Measurements from ENCODE around the gene FARP1.
A peak's percentile ranks its signal among the peaks of the same experiment; 100 is the strongest.

FARP1 gene

DNA sequence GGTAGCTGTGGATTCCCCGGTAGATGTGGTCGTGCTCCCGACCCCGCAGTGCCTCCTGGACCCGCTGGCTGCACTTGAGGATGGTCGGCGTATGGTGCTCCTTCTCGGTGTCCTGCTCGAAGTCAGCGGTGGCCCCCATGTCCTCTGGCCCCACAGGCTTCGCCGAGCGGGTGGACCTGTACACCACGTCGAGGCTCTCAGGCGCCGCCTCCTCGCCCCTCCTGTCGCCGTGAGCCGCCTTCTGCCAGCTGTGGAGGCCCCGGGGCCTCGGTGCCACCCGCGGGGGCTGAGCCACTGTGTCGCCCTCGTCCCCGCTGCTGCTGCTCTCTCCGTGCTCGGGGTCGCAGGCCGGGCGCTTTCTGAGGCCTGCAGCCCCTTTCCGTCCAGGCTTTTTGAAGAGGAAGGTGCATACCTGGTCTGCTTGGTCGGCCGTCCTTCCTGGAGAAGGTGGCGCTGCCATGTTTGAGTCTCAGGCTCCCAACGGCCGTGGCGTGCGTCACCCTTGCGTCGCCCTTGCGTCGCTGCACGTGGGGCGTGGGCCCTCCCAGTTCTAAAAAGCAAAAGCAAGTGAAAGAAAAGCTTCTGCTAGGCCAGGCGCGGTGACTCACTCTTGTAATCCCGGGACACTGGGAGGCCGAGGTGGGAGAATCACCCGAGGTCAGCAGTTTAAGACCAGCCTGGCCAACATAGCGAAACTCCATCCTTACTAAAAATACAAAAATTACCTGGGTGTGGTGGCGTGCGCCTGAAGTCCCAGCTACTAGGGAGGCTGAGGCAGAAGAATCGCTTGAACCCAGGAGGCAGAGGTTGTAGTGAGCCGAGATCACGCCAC, 34.1 kb downstream of the FARP1 start, which contains the start of gene RNF113B:
Gene RNF113B, minus strand, starts transcription at position 493 of the 832 bp plus-strand sequence. Its CDS starts 33 bp downstream, at position 460.
- no peak for DNase-seq

DNA sequence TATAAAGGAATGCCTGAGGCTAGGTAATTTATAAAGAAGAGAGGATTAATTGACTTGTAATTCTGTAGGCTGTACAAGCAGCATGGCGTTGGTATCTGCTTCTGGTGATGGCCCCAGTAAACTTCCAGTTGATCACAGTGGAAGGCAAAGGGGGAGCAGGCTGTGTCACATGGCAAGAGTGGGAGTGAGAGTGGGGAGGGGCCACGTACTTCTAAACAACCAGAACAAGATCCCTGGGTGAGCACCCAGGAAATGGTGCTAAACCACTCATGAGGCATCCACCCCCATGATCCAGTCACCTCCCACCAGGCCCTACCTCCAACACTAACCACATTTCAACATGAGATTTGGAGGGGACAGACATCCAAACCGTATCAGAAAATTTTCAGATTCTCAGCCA, 37.2 kb downstream of the FARP1 start:
- no peak for DNase-seq

DNA sequence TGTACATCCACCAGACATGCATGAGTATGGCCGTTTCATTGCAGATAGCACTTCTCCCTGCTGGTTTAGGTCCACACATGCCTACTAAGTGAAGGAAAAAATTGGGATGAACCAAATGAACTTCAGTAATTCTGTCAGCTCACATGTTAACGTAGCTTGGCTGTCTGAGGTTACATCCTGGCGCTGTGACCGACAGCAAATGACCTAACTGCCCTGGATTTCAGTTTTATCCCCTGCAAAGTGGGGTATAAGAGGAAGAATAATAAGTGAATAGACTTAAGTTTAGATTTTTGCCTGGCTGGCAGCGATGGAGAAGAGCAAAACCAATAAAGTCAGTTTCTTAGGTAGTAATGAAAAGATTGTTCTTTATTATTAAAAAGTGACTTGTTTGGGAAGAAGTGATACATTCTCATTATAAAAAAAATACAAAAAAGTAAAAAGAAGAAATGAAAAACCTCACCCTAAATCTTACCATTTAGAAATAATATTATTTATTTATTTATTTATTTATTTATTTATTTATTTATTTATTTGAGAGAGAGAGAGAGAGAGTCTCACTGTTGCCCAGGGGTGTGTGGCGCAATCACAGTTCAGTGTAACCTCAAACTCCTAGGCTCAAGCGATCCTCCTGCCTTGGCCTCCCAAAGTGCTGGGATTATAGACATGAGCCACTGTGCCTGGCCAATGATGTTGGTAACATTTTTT, 38.4 kb downstream of the FARP1 start:
- no peak for DNase-seq

DNA sequence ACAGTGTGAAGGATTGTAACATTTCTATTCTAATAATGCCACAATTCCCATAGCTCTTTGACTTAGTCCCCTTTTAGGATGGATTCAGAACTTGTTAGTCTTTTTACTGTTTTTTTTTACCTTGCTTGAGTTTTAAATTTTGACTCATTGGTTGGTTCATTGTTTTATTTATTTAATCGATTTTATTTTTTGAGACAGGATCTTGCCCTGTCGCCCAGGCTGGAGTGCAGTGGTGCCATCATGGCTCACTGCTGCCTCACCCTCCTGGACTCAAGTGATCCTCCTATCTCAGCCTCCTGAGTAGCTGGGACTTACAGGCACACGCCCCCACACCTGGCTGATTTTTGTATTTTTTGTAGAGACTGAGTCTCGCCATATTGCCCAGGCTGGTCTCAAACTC, 39.3 kb downstream of the FARP1 start:
- DNase-seq, result no peak

DNA sequence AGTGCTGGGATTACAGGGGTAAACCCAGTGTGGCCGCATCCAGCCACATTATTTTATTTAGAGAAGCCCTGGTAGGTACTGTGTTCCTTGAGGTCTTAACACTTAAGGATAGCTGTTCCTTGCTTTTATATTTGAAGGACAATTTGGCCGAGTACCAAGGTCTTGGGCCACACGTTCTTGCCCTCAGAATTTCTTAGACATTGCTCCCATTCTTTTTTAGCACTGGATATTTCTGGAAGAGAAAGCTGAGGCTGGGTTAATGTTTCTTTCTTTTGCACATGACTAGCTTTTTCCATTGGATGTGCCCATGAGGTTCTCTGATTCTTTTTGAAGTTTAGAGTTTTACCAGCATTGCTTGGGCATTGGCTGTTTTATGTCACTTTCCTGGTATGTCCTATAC, 39.7 kb downstream of the FARP1 start:
- DNase-seq, result no peak

DNA sequence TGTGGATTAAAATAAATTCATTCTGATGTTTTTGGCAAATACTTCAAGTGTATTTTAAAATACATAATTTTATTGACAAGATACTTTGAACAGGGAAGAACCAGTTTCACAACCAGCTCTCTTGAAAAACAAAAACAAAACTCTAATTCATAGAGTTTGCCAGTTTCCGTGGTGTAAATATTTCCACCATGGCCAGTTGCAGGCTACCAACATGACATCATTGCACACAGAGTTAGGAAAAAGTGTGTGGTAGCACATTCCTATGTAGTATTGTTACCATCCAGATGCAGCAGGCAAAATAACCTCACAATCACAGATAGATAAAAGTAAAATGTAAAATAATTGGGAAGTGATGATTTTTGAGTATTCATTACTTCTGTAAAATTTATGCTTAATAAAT, 41.9 kb downstream of the FARP1 start:
- no peak for DNase-seq

GRCh38 chr13:98187155-98187964, 44.5 kb downstream of the FARP1 start:
- DNase-seq, result peak; percentile 18

DNA sequence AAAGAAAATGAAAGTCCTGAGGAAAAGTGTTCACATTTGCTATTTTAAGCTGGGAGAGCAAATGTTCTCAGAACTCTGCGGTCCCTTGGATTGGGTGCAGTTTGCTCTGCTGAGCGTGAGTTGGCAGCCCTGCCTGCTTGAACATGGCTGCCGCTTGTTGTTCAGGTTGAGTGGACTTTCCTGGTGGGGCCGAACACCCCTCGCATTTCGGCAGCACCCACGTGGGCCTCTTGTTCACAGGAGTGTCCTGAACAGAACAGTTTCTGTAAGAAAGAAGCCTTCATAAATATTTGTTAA, 45.0 kb downstream of the FARP1 start:
- no peak for DNase-seq

DNA sequence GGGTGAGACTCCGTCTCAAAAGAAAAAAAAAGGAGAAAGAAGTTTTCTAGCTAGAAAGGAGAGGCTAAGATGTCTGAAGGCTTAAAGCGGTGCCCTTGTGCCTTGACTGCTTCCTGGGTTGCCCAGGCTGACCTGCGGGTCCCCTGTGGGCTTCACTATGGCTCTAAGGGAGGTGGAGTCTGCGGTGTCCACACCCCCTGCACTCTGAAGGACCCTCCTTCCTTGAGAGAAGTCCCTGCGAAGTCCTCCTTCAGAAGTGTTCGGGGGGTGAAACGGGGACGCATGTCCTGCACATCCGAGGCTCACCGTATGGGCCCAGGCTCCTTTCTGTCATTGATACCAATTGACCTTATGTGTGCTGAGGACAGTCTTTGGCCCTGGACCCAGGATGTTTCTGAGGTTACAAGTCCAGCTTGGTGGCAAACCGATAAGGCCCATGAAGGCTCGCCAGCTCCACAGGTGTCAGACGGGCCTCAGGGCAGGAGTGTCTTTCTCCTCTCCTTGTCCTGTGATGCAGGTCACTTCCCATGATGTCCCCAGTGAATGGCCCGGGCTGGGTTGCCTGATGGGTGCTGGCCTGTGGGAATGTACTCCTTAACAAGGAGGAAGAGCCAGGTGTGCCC, 45.8 kb downstream of the FARP1 start:
- DNase-seq, result no peak

DNA sequence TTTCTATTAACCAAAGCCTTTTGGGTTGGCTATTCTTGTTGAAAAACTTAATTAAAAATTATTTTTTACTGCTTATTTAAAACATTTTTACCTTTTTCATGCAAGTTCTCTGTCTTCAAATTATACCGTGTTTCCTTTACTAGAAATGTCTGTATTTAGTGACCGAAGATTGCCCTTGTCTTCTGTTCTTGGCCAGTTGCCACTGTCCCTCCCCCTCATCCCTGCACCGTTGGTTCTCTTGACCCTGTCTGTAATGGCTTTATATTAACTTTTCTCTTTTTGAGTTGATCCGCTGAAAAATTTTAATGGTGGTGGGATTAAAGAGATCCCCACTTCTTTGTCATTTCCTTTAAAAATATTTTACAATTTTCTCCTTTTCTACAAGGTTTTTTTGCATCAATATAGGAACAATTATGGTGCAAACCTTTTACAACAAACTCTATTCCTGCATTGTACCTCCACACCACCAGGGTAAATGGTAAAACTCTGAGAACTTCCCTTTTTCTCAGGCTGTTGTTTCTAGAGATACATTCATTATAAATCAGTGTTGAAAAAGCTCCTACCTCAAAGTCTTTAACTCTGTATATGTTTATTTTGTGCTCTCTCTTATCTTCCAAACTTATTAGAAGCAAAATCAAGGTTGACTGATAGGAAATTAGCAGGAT, 47.1 kb downstream of the FARP1 start:
- peak; percentile 25 for DNase-seq

DNA sequence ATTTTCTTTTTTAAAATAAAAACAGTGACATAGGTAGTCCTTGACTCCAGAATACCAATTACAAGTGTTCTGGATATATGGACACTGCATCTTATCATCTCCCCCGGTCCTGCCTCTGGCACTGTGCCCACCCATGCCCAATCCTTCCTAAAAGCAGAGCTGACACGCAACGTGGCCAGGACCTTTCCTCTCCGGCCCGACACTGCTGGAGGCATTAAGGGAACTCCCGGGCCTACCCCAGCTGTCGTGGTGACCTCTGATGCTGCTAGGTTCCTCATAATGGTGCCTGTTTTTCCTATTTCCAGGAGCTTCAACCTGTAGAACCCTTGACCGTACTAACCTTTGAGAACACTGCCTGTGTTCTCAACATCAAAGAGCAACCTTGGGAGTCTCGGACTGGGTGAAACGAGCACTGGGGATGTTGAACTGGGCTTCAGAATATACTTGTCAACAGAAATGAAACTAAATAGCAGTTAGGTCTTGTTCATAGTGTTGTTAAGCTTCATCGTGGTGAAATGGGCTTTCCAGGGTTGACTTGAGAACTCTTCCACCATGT, 48.1 kb downstream of the FARP1 start:
- DNase-seq, result no peak

DNA sequence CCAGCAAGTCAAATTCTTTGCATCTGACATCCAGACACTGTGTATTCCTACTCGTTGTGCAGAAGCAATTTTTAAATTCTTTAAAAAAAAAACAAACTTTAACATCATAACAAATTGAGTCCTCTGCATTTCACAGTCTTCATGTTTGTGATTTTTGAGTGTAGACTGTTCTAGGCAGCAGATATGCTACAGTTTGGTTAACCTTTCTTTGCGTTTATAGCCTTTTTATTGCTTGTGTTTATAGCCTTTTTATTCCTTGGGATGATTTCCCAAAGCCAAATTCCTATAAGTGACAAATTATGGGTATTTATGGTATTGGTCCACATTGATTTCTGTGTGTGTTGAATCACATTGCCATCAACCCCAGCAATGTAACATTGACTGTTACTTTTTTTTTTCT, 49.1 kb downstream of the FARP1 start:
- no peak for DNase-seq

GRCh38 chr13:98195054-98195791, 52.3 kb downstream of the FARP1 start:
- DNase-seq, result no peak

DNA sequence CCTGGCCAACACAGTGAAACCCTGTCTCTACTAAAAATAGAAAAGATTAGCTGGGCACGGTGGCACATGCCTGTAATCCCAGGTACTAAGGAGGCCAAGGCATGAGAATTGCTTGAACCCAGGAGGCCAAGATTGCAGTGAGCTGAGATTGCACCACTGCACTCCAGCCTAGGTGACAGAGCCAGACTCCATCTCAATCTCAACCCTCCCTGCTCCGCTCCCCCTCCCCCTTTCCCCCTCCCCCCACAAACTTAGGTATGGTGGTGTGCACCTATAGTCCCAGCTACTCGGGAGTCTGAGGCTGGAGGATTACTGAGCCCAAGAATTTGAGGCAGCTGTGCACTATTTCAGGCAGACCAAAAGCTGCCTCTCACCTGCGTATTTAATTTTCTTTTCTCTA, 55.8 kb downstream of the FARP1 start:
- no peak for DNase-seq

DNA sequence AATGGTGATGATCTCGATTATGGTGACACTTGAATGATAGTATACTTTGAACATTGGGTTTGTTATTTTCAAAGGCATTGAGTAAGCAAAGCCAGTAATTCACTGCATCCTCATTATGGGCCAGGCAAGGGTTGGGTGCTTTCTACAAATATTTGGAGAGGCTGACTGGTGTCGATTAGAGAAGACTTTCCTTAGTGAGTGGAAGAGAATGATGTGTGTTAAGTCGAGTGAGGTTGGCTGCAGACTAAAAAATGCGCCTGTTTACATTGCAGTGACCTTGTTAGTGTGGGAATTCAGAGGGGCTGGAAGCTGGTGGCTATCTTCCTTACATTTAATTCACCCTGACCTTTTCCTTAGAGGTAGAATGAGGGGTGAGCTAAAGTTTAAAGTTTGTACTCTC, 56.6 kb downstream of the FARP1 start:
- DNase-seq, result no peak

GRCh38 chr13:98200211-98200878, 57.5 kb downstream of the FARP1 start:
- DNase-seq, result no peak

DNA sequence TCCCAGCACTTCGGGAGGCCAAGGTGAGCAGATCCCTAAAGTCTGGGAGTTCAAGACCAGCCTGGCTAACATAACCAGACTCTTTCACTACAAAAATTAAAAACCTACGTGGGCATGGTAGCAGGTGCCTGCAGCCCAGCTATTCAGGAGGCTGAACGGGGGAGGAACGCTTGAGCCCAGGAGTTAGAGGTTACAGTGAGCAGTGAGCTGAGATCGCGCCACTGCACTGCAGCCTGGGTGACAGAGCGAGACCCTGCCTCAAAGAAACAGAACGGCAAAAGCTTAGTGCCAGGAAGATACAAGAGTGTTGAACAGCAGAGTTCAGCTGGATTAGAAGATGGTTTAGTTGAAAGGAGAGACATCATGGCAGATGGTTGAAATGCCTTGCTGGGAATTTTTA, 58.3 kb downstream of the FARP1 start:
- DNase-seq, result no peak

DNA sequence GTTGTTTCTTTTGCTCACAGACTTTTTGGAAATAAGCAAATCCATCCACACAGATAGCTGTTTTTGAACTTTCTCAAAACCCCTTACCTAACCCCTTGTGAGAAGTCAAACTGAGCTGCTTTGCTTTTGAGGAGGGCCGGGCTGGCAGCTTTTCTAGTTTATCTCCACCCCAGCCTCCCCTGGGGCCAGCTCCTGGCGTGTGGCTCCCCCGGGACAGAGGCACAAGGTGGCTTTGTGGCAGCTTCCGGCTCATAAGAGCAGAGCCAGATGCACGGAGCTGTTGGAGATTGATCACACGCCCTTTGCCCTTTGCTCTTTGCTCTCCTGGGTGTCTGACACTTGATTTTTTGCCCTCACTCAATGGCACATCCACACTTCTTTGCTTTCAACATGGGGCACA, 59.1 kb downstream of the FARP1 start:
- DNase-seq, result no peak

- no peak for DNase-seq
These were observed 60.9 kb downstream of the FARP1 start for GRCh38 chr13:98203646-98204326.

- DNase-seq, result no peak
These were observed 61.7 kb downstream of the FARP1 start for GRCh38 chr13:98204546-98204945.
